ENCODE data around the gene SLC16A8.

Gene SLC16A8

DNA sequence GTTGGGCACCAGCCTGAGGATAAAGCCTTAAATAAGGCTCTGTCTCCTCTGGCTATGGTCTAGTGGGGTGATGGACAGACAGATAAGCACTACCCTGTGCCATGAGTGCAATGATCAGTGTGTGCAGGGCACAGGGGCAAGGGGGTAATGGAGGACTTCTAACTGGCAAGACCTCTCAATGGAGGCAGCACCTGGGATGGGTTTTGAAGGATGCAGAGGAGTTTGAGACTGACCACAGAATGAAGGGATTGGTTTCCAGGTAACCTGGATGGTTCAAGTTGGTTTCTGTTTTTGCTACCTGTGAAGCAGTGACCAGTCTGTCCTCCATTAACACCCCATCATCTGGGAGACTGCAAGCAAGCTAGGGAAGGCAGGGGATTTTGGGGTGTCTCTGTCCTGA, 54.6 kb downstream of the SLC16A8 start:
- no peak for DNase-seq (ENCODE audit: low read depth)
- TF ChIP-seq CTCF (IDR thresholded peaks at IDR 0.05; ENCODE audit: insufficient read depth, low read depth, low read length, missing control alignments): no peak
- no peak overlapping the region for H3K4me3 ChIP-seq (ENCODE audit: low read length)

- no peak for TF ChIP-seq CTCF (IDR thresholded peaks at IDR 0.05; ENCODE audit: insufficient read depth, low read depth, low read length, missing control alignments)
- H3K4me3 ChIP-seq (ENCODE audit: low read length): no peak overlapping the region
- no peak for DNase-seq (ENCODE audit: low read depth)
These were observed 55.4 kb downstream of the SLC16A8 start for GRCh38 chr22:38028344-38029130.

Measured in epithelial cell of esophagus (primary cell).